Measurements from ENCODE around the gene HES3. TPM values are rescaled to one million over a fixed set of nuclear protein-coding genes. Genes with fewer than 3 reads are reported as not detected.

The HES3 gene
- polyA plus RNA-seq, 1 of the 3 experiments (the other 2 are of a cell fraction), result not detected

DNA sequence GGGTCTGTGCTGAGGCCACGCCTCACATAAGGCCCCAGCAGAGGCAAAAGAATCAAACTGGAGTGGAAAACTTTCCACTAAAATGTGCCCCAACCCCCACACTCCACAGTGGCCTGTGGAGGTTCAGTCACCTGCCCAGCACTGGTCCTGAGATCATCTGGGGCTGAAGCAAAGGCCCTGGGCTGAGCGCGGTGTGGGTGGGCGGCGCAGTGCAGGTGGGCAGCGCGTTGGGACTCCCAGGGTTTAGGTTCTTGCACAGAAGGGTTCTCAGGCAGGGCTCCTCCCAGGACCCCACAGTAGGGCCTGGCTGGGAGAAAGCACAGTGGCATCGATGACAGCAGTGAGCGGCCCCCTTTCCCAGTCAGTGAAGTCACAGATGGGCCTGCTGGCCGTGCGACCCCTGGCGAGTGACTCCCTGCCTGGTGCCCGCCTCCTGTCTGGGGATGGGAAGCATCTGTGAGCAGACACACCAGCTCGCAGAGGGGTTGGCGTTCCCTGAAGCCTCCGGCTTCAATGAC is 30.7 kb downstream of the HES3 start (continued):
- TF ChIP-seq, protein P1, sequence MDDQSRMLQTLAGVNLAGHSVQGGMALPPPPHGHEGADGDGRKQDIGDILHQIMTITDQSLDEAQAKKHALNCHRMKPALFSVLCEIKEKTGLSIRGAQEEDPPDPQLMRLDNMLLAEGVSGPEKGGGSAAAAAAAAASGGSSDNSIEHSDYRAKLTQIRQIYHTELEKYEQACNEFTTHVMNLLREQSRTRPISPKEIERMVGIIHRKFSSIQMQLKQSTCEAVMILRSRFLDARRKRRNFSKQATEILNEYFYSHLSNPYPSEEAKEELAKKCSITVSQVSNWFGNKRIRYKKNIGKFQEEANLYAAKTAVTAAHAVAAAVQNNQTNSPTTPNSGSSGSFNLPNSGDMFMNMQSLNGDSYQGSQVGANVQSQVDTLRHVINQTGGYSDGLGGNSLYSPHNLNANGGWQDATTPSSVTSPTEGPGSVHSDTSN (IDR thresholded peaks at IDR 0.05), result no peak
- TF ChIP-seq CHD2 (IDR thresholded peaks at IDR 0.05; ENCODE audit: low read length, partially characterized antibody), result no peak

DNA sequence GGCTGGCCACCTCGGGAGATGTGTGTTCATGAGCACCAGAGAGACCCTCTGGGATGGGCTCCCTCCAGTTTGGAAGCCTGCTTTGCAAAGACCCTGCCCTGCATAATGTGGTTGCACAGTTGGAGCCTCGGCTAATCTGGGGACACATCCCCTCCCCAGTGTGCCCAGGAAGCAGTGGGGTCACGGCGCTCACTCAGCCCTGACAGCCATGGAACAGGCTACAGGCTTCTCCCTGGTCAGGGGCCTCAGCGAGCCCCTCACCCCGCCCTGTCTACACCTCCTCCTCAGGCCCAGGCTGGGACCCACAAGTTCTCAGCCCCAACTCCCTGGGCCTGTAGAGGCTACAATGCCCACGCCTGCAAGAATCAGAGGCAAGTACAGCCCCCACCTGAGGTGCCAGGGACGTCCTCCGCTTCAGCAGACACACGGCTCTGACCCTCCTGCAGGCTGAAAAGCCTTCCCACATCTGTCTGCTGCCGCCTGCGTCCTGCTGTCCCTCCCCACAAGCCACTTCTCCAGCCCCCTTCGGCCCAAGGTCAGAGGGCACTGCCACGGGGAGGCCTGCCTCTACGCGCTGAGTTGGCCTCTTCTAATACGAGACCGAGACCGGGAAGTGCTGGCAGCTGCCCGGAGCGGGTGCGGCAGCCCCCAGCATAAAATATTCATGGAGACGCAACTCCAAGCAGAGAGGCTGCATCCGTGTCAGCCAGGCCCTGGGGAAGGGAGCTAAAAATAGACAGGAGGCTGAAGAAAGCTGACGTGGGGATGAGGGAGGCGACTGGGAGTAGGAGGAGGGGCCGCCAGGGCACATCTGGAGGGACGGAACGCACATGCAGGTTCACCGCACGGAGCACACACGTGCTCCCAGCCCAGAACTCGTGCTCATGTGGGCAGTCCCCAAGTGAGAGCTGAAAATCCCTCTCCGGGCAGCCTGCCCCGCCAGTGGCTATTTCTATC is 32.1 kb downstream of the HES3 start:
- WGBS (ENCODE audit: low lambda C conversion rate), result 94% methylated on average over 29 of the region's 35 CpGs
- Histone ChIP-seq H3K4me2 (no peak overlapping the region), H3K9me2 (no peaks in the 10 kb centered on the region), H4K20me1 (ENCODE audit: insufficient read depth) (peaks cover 10% of the 10 kb centered on the region; the same call in 1 of the 2 replicates), H3K4me1 (ENCODE audit: control insufficient read depth in 1 of 2, insufficient read depth in 2 of 2, low read depth in 1 of 2, low read length in 1 of 2) (peaks cover 7 to 25% of the 10 kb centered on the region in 2 experiments; a peak in 2 of 4 replicates), H3K27ac (ENCODE audit: low read depth in 2 of 2, low read length in 1 of 2) (no peak overlapping the region), H2AFZ (ENCODE audit: low read depth) (no peak overlapping the region), H3K79me2 (ENCODE audit: insufficient read depth) (no peaks in the 10 kb centered on the region), H3F3A (replicated peaks; ENCODE audit: insufficient read depth) (no peaks in the 10 kb centered on the region), H3K9me3 (no peaks in the 10 kb centered on the region), H3K9ac (no peak overlapping the region), H3K27me3 (ENCODE audit: insufficient read depth) (no peaks in the 10 kb centered on the region), H3K4me3 (ENCODE audit: low read depth in 2 of 2, low read length in 1 of 2) (no peak overlapping the region), H3K36me3 (replicated peaks in 1 of 2; ENCODE audit: control insufficient read depth in 1 of 2, insufficient read depth in 2 of 2, low read length in 1 of 2) (peaks cover 0 to 6% of the 10 kb centered on the region in 2 experiments)
- ChIA-PET CTCF (interaction anchor here (1.3 to 1.9 kb wide), 2 partner anchors 29 to 129 kb away, joined by 5 read pairs; no protein-coding TSS in a partner anchor), POLR2A (no interaction called here)
- DNase-seq, result no peak
- TF ChIP-seq ELF1 (IDR thresholded peaks at IDR 0.05) (no peak), EZH2phosphoT487 (IDR thresholded peaks at IDR 0.05; ENCODE audit: borderline replicate concordance, low read depth) (no peak), YY1 (IDR thresholded peaks at IDR 0.05; ENCODE audit: low read depth) (no peak), SMC3 (IDR thresholded peaks at IDR 0.05; ENCODE audit: low read depth, low read length) (no peak), NFIC (IDR thresholded peaks at IDR 0.05; ENCODE audit: borderline replicate concordance) (no peak), POLR2AphosphoS5 (IDR thresholded peaks at IDR 0.05; ENCODE audit: low read depth, low read length) (no peak), USF2 (IDR thresholded peaks at IDR 0.05; ENCODE audit: borderline replicate concordance, low read depth, low read length) (no peak), EP300 (IDR thresholded peaks at IDR 0.05; ENCODE audit: borderline replicate concordance in 1 of 2, low read depth in 1 of 2, low read length in 1 of 2) (no peak), JUND (IDR thresholded peaks at IDR 0.05) (no peak), TAF1 (IDR thresholded peaks at IDR 0.05; ENCODE audit: borderline replicate concordance, low read depth, low read length) (no peak), RCOR1 (IDR thresholded peaks at IDR 0.05; ENCODE audit: low read length) (no peak), ZBTB33 (IDR thresholded peaks at IDR 0.05; ENCODE audit: borderline replicate concordance, low read depth) (no peak), SIN3A (IDR thresholded peaks at IDR 0.05; ENCODE audit: borderline replicate concordance, low read depth, low read length) (no peak), RXRA (IDR thresholded peaks at IDR 0.05; ENCODE audit: borderline replicate concordance, low read depth) (no peak)
- TF ChIP-seq, protein P2, sequence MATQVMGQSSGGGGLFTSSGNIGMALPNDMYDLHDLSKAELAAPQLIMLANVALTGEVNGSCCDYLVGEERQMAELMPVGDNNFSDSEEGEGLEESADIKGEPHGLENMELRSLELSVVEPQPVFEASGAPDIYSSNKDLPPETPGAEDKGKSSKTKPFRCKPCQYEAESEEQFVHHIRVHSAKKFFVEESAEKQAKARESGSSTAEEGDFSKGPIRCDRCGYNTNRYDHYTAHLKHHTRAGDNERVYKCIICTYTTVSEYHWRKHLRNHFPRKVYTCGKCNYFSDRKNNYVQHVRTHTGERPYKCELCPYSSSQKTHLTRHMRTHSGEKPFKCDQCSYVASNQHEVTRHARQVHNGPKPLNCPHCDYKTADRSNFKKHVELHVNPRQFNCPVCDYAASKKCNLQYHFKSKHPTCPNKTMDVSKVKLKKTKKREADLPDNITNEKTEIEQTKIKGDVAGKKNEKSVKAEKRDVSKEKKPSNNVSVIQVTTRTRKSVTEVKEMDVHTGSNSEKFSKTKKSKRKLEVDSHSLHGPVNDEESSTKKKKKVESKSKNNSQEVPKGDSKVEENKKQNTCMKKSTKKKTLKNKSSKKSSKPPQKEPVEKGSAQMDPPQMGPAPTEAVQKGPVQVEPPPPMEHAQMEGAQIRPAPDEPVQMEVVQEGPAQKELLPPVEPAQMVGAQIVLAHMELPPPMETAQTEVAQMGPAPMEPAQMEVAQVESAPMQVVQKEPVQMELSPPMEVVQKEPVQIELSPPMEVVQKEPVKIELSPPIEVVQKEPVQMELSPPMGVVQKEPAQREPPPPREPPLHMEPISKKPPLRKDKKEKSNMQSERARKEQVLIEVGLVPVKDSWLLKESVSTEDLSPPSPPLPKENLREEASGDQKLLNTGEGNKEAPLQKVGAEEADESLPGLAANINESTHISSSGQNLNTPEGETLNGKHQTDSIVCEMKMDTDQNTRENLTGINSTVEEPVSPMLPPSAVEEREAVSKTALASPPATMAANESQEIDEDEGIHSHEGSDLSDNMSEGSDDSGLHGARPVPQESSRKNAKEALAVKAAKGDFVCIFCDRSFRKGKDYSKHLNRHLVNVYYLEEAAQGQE (IDR thresholded peaks at IDR 0.05; ENCODE audit: low read depth, low read length), result no peak
